Brain microvascular endothelial cell (primary cell): ENCODE measurements around the gene SH3RF3.
A peak's percentile ranks its signal among the peaks of the same experiment; 100 is the strongest.

ENCODE experiments used
- DNase-seq: peaks from one replicate; pipeline ENCODE4 v3.0.0-alpha.2; 2020
- H3K27ac ChIP-seq: fragments of 250-450 bp; sonication (Bioruptor Pico); 2 replicates; pipeline ENCODE4 v1.5.1; 2020; ENCODE audit warnings: mild to moderate bottlenecking, moderate library complexity
- H3K27me3 ChIP-seq: fragments of 250-450 bp; sonication (Bioruptor Pico); replicated peaks from 2 replicates; pipeline ENCODE4 v1.5.1; 2020; ENCODE audit warnings: mild to moderate bottlenecking
- H3K36me3 ChIP-seq: fragments of 250-450 bp; sonication (Bioruptor Pico); replicated peaks from 2 replicates; pipeline ENCODE4 v1.5.1; 2020; ENCODE audit warnings: mild to moderate bottlenecking
- H3K4me3 ChIP-seq: 2 replicates; pipeline ENCODE4 v1.5.1; 2011; ENCODE audit warnings: low read depth, mild to moderate bottlenecking, control low read depth, low read length, moderate library complexity
- CTCF ChIP-seq: IDR thresholded peaks from 2 replicates; pipeline ENCODE4 v1.5.1; 2011; ENCODE audit warnings: low read depth, mild to moderate bottlenecking, moderate library complexity, low read length, control low read depth, inconsistent platforms; ENCODE audit errors: missing control alignments
- in situ Hi-C: cut with HindIII; loops from 2 replicates; pipeline ENCODE4 v1.10.0; 2017; ENCODE audit warnings: low sequenced_read_pairs, low pct_ligation_motif_present

SH3RF3 gene

DNA sequence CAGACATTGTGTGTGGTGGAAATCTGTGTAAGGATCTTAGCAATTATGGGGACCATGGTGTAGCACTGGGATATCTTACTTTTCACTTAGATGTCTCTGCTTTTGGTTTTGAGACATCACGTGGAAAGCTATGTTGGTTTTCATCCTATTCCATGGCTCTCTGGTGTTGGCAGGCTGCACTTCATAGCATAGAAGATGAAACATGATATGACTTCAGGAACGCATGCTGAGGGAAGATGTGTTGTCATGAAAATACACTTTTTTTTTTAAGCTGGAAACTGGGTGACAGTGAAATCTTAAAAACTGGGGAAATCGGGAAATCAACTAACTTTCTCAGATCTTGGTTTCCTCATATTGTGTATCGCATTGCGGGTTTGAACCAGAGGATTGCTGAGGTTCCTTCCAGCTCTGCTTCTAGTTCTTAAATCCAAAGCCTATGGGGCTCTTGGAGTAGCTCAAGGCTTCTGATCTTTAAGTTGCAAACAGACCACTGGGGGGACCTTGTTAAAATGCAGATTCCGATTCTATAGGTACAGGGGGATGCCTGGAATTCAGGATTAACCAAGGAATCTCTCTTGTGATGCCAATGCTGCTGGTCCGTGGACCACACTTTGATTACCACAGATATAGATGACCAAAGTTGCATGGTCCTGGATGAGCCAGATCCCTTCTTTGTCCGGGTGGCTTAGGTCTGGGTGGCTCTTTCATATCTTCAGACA lies 160.7 kb downstream of the SH3RF3 start:
- TF ChIP-seq CTCF: no peak
- no peaks in the 10 kb centered on the region for H3K36me3 ChIP-seq
- no peak for DNase-seq
- no peaks in the 10 kb centered on the region for H3K27me3 ChIP-seq
- H3K4me3 ChIP-seq: no peak overlapping the region
- in situ Hi-C loops: no loop called here
- no peak overlapping the region for H3K27ac ChIP-seq

GRCh38 chr2:109290887-109291643 lies 162.1 kb downstream of the SH3RF3 start:
- in situ Hi-C loops: no loop called here
- Histone ChIP-seq H3K4me3 (no peak overlapping the region), H3K27ac (no peak overlapping the region), H3K27me3 (no peaks in the 10 kb centered on the region), H3K36me3 (no peaks in the 10 kb centered on the region)
- peak; percentile 39 for DNase-seq
- no peak for TF ChIP-seq CTCF

- Histone ChIP-seq H3K27ac (no peak overlapping the region), H3K36me3 (no peaks in the 10 kb centered on the region), H3K27me3 (no peaks in the 10 kb centered on the region), H3K4me3 (no peak overlapping the region)
- in situ Hi-C loops: no loop called here
- DNase-seq: no peak
- no peak for TF ChIP-seq CTCF
Observed at GRCh38 chr2:109292386-109292785, 163.4 kb downstream of the SH3RF3 start.

GRCh38 chr2:109293663-109294062 lies 164.7 kb downstream of the SH3RF3 start:
- TF ChIP-seq CTCF: no peak
- Histone ChIP-seq H3K4me3 (no peak overlapping the region), H3K27ac (no peak overlapping the region), H3K27me3 (no peaks in the 10 kb centered on the region), H3K36me3 (no peaks in the 10 kb centered on the region)
- no peak for DNase-seq
- in situ Hi-C loops: no loop called here

- in situ Hi-C loops: no loop called here
- H3K4me3 ChIP-seq: no peak overlapping the region
- no peaks in the 10 kb centered on the region for H3K27me3 ChIP-seq
- H3K36me3 ChIP-seq: no peaks in the 10 kb centered on the region
- no peak for DNase-seq
- TF ChIP-seq CTCF: no peak
- H3K27ac ChIP-seq: no peak overlapping the region
Observed at GRCh38 chr2:109294523-109294922, 165.5 kb downstream of the SH3RF3 start.
